Erythroblast (primary cell): Measurements from ENCODE around the gene PTPRT.

Source experiments
- GATA1 ChIP-seq: IDR thresholded peaks from 2 replicates; pipeline ENCODE4 v1.6.1; 2011; ENCODE audit warnings: low read depth, mild to moderate bottlenecking, control low read depth, low read length, moderate library complexity
- POLR2A ChIP-seq: IDR thresholded peaks from 2 replicates; pipeline ENCODE4 v1.6.1; 2011; ENCODE audit warnings: mild to moderate bottlenecking, low read length

- TF ChIP-seq POLR2A (no peak), GATA1 (no peak)
These were observed 287.2 kb downstream of the PTPRT start for GRCh38 chr20:42902509-42902908.
